T-cell (primary cell): Measurements from ENCODE around the gene OR5B21. TPM values are rescaled to one million over a fixed set of nuclear protein-coding genes. Genes with fewer than 3 reads are reported as not detected.

Experiments
- ATAC-seq, 4 experiments: fragments of 200-7000 bp in 3 of 4; fragments of 150-1000 bp in 1 of 4; cut with Tn5 transposase; replicated peaks in 1 of 4; 1 replicate in 3 of 4; 2 replicates in 1 of 4; pipeline ENCODE4 v1.10.0; 2021; ENCODE audit warnings: moderate library complexity in 3 of 4, mild to moderate bottlenecking in 2 of 4, moderate number of reproducible peaks in 1 of 4
- CTCF ChIA-PET, 2 donors: fragments of 300-600 bp; sonication (Branson Sonifier 250); formaldehyde crosslinking; loops; one replicate each; lab custom pipeline; 2022; ENCODE audit warnings: antibody characterized with exemption in 2 of 2; lab: Charles Lee
- POLR2A ChIA-PET, 2 donors: fragments of 300-600 bp; sonication (Branson Sonifier 250); formaldehyde crosslinking; loops; one replicate each; lab custom pipeline; 2022; ENCODE audit warnings: antibody characterized with exemption in 2 of 2; lab: Charles Lee
- DNase-seq, 35 experiments: peaks; one replicate each; pipeline versions ENCODE4 v3.0.0 to v3.0.0-alpha.2; 2013 to 2023
- H3K27ac ChIP-seq: one replicate; pipeline ENCODE4 v1.5.1; 2013; ENCODE audit warnings: low read length
- H3K27me3 ChIP-seq, 2 experiments: replicated peaks in 1 of 2; 1 replicate in 1 of 2; 2 replicates in 1 of 2; pipeline versions ENCODE4 v1.6.1 to v1.7.0; 2013; ENCODE audit warnings: low read length in 1 of 2, mixed read lengths in 1 of 2; ENCODE audit not compliant: control insufficient read depth in 2 of 2, insufficient read depth in 2 of 2; ENCODE audit errors: extremely low read depth in 1 of 2
- H3K36me3 ChIP-seq, 2 donors: 1 replicate in 1 of 2; 2 replicates in 1 of 2; pipeline versions ENCODE4 v1.6.1 to v1.7.0; 2013; ENCODE audit warnings: low read length in 1 of 2; ENCODE audit not compliant: control insufficient read depth in 2 of 2, insufficient read depth in 1 of 2; ENCODE audit errors: extremely low read depth in 1 of 2
- H3K4me1 ChIP-seq, 2 experiments: 1 replicate in 1 of 2; 2 replicates in 1 of 2; pipeline versions ENCODE4 v1.6.1 to v1.7.0; 2013; ENCODE audit warnings: low read length in 2 of 2, mixed read lengths in 1 of 2; ENCODE audit not compliant: insufficient read depth in 2 of 2, control insufficient read depth in 1 of 2; ENCODE audit errors: extremely low read depth in 1 of 2
- H3K4me3 ChIP-seq, 2 donors: 1 replicate in 1 of 2; 2 replicates in 1 of 2; pipeline versions ENCODE4 v1.5.1 to v1.7.0; 2013; ENCODE audit warnings: mild to moderate bottlenecking in 2 of 2, low read length in 1 of 2, moderate library complexity in 1 of 2; ENCODE audit not compliant: control insufficient read depth in 1 of 2; ENCODE audit errors: extremely low read depth in 1 of 2
- H3K9me3 ChIP-seq: 2 replicates; pipeline ENCODE4 v1.7.0; 2013
- H3K27ac Mint-ChIP-seq, 2 donors: one replicate each; pipeline ENCODE4 v1.8.0; 2020 to 2021; ENCODE audit warnings: mild to moderate bottlenecking in 2 of 2, mixed read lengths in 2 of 2
- H3K27me3 Mint-ChIP-seq, 2 donors: one replicate each; pipeline ENCODE4 v1.8.0; 2021 to 2022; ENCODE audit warnings: mixed read lengths in 2 of 2
- H3K36me3 Mint-ChIP-seq: one replicate; pipeline ENCODE4 v1.8.0; 2021; ENCODE audit warnings: mixed read lengths
- H3K4me1 Mint-ChIP-seq, 3 donors: one replicate each; pipeline ENCODE4 v1.8.0; 2020 to 2022; ENCODE audit warnings: mixed read lengths in 3 of 3, mild to moderate bottlenecking in 1 of 3
- H3K4me3 Mint-ChIP-seq, 3 donors: one replicate each; pipeline ENCODE4 v1.8.0; 2020 to 2022; ENCODE audit warnings: mild to moderate bottlenecking in 3 of 3, mixed read lengths in 3 of 3, moderate library complexity in 3 of 3
- H3K9me3 Mint-ChIP-seq, 3 donors: one replicate each; pipeline ENCODE4 v1.8.0; 2020 to 2022; ENCODE audit warnings: mixed read lengths in 3 of 3
- WGBS: methylation state at CpG from one replicate; pipeline ENCODE4 v1.1.5; 2013; ENCODE audit warnings: missing lambda C conversion rate; ENCODE audit not compliant: insufficient coverage; 5-methylcytosine and 5-hydroxymethylcytosine counted together
- total RNA-seq, 35 experiments: library from RNA in 6 of 35; stranded (reverse) in 6 of 35; fragments of 120-200 nt in 1 of 35; gene quantifications; one replicate each; pipeline versions ENCODE4 v1.2.1 to v1.2.4 and lab custom pipeline; 2013 to 2026

OR5B21 gene
- total RNA-seq, 5 donors from 2014 or later (not counting 1 experiment from before 2014, with no cell fraction given) = 0.46 to 0.95 (median 0.72) TPM; not detected in 1

- ATAC-seq (no peak), DNase-seq (no peak)
- Histone ChIP-seq H3K36me3 (no peaks in the 10 kb centered on the region), H3K4me1 (no peaks in the 10 kb centered on the region), H3K9me3 (no peaks in the 10 kb centered on the region), H3K27ac (no peak overlapping the region), H3K4me3 (no peak overlapping the region), H3K27me3 (peaks cover 0 to 3% of the 10 kb centered on the region in 2 experiments)
- CTCF ChIA-PET = no interaction called here
- Mint-ChIP-seq H3K4me3 (no peak overlapping the region), H3K27me3 (peaks cover 4 to 8% of the 10 kb centered on the region in 2 donors), H3K27ac (no peak overlapping the region), H3K9me3 (peaks cover 0 to 3% (median 0%) of the 10 kb centered on the region in 3 donors), H3K36me3 (no peaks in the 10 kb centered on the region), H3K4me1 (no peaks in the 10 kb centered on the region)
- POLR2A ChIA-PET = no interaction called here
These were observed 20.7 kb downstream of the OR5B21 start for GRCh38 chr11:58487170-58487569.

- no peak overlapping the region for H3K4me3 ChIP-seq
- Mint-ChIP-seq H3K27ac (no peak overlapping the region), H3K27me3 (peaks cover 4 to 8% of the 10 kb centered on the region in 2 donors), H3K36me3 (no peaks in the 10 kb centered on the region), H3K4me1 (no peaks in the 10 kb centered on the region), H3K4me3 (no peak overlapping the region), H3K9me3 (peaks cover 0 to 3% (median 0%) of the 10 kb centered on the region in 3 donors)
- H3K36me3 ChIP-seq = no peaks in the 10 kb centered on the region
- no peaks in the 10 kb centered on the region for H3K9me3 ChIP-seq
- ChIA-PET POLR2A (no interaction called here), CTCF (no interaction called here)
- WGBS = no CpG with 5 or more reads among the region's 1 CpG
- ATAC-seq = no peak
- no peaks in the 10 kb centered on the region for H3K4me1 ChIP-seq
- no peak overlapping the region for H3K27ac ChIP-seq
- DNase-seq = no peak
- peaks cover 0 to 3% of the 10 kb centered on the region in 2 experiments for H3K27me3 ChIP-seq
These were observed 21.9 kb downstream of the OR5B21 start for GRCh38 chr11:58485961-58486360.

GRCh38 chr11:58471892-58472291 lies 36.0 kb downstream of the OR5B21 start:
- ATAC-seq = no peak
- Mint-ChIP-seq H3K36me3 (peaks cover 3% of the 10 kb centered on the region), H3K4me3 (no peak overlapping the region), H3K4me1 (no peaks in the 10 kb centered on the region), H3K27ac (no peak overlapping the region), H3K27me3 (peaks cover 4 to 12% of the 10 kb centered on the region in 2 donors), H3K9me3 (peaks cover 3 to 49% (median 27%) of the 10 kb centered on the region in 3 donors)
- H3K9me3 ChIP-seq = no peaks in the 10 kb centered on the region
- POLR2A ChIA-PET = interaction anchor here in 1 of 2 donors (0.6 kb wide), 1 partner anchor 1135 kb away, joined by 4 read pairs; no protein-coding TSS in a partner anchor
- no peak for DNase-seq
- H3K36me3 ChIP-seq = no peaks in the 10 kb centered on the region
- peaks cover 0 to 2% of the 10 kb centered on the region in 2 experiments for H3K27me3 ChIP-seq
- H3K4me3 ChIP-seq = no peak overlapping the region
- no peaks in the 10 kb centered on the region for H3K4me1 ChIP-seq
- CTCF ChIA-PET = no interaction called here
- H3K27ac ChIP-seq = no peak overlapping the region

- Mint-ChIP-seq H3K9me3 (peaks cover 0 to 15% (median 7%) of the 10 kb centered on the region in 3 donors), H3K4me3 (no peak overlapping the region), H3K27ac (no peak overlapping the region), H3K4me1 (no peaks in the 10 kb centered on the region), H3K27me3 (peaks cover 0 to 9% of the 10 kb centered on the region in 2 donors), H3K36me3 (no peaks in the 10 kb centered on the region)
- WGBS = no CpG with 5 or more reads among the region's 1 CpG
- ChIA-PET POLR2A (no interaction called here), CTCF (no interaction called here)
- Histone ChIP-seq H3K4me3 (no peak overlapping the region), H3K27me3 (no peaks in the 10 kb centered on the region), H3K36me3 (no peaks in the 10 kb centered on the region), H3K4me1 (no peaks in the 10 kb centered on the region), H3K27ac (no peak overlapping the region), H3K9me3 (no peaks in the 10 kb centered on the region)
- ATAC-seq = no peak
- DNase-seq = no peak
These were observed 41.6 kb downstream of the OR5B21 start for GRCh38 chr11:58466293-58466692.

- no peak overlapping the region for H3K4me3 ChIP-seq
- Mint-ChIP-seq H3K27ac (no peak overlapping the region), H3K36me3 (no peaks in the 10 kb centered on the region), H3K4me3 (no peak overlapping the region), H3K27me3 (peaks cover 0 to 9% of the 10 kb centered on the region in 2 donors), H3K4me1 (no peaks in the 10 kb centered on the region), H3K9me3 (peaks cover 0 to 14% (median 6%) of the 10 kb centered on the region in 3 donors)
- H3K27ac ChIP-seq = no peak overlapping the region
- WGBS = 60% methylated on average over 1 of the region's 3 CpGs
- ATAC-seq (no peak), DNase-seq (no peak)
- no peaks in the 10 kb centered on the region for H3K4me1 ChIP-seq
- ChIA-PET CTCF (no interaction called here), POLR2A (no interaction called here)
- no peaks in the 10 kb centered on the region for H3K9me3 ChIP-seq
- H3K27me3 ChIP-seq = no peaks in the 10 kb centered on the region
- no peaks in the 10 kb centered on the region for H3K36me3 ChIP-seq
These were observed 42.2 kb downstream of the OR5B21 start for GRCh38 chr11:58465690-58466089.

Other genes with a start within 250 kb of the OR5B21 start
- gene OR10W1, start 239.8 kb downstream of the OR5B21 start, total RNA-seq = not detected
- not detected for gene OR5B17, start 149.0 kb downstream of the OR5B21 start, total RNA-seq
- not detected for gene OR5B3, start 101.2 kb downstream of the OR5B21 start, total RNA-seq
- gene OR5B2, start 80.0 kb downstream of the OR5B21 start, total RNA-seq = not detected
- gene OR5B12, start 65.9 kb downstream of the OR5B21 start, total RNA-seq = under 1 TPM in 3 of 5 donors, not detected in 2; 0.26 to 0.35 (median 0.35) TPM
- 100 to 1,000 TPM in 3 of 5 donors, 10 to 100 TPM in 2; 86.8 to 158 (median 142) TPM for gene LPXN, start 67.8 kb upstream of the OR5B21 start, total RNA-seq
- 10 to 100 TPM; 32.2 to 41.7 (median 34.0) TPM for gene ZFP91, start 71.0 kb upstream of the OR5B21 start, total RNA-seq
- 1 to 10 TPM; 2.4 to 4.3 (median 2.9) TPM for gene CNTF, start 114.6 kb upstream of the OR5B21 start, total RNA-seq
- not detected for gene GLYAT, start 223.8 kb upstream of the OR5B21 start, total RNA-seq